Hepatocyte (in vitro differentiated cells): ENCODE data around the gene SNED1.

ENCODE experiments used
- EZH2 ChIP-seq: fragments of 200-600 bp; sonication (generic); IDR thresholded peaks from 2 replicates; pipeline ENCODE4 v1.6.1; 2016; ENCODE audit warnings: antibody characterized with exemption, mild to moderate bottlenecking, borderline replicate concordance
- EZH2phosphoT487 ChIP-seq: fragments of 200-600 bp; sonication (generic); IDR thresholded peaks from one replicate; pipeline ENCODE4 v1.6.1; 2018; ENCODE audit warnings: antibody characterized with exemption, mild to moderate bottlenecking, low read depth, moderate library complexity; ENCODE audit not compliant: unreplicated experiment, severe bottlenecking
- TF ChIP-seq, protein P1 (sequence below): fragments of 200-600 bp; sonication (generic); IDR thresholded peaks from 2 replicates; pipeline ENCODE4 v1.5.1; 2016; ENCODE audit warnings: antibody characterized with exemption, mild to moderate bottlenecking; ENCODE audit not compliant: poor library complexity

DNA sequence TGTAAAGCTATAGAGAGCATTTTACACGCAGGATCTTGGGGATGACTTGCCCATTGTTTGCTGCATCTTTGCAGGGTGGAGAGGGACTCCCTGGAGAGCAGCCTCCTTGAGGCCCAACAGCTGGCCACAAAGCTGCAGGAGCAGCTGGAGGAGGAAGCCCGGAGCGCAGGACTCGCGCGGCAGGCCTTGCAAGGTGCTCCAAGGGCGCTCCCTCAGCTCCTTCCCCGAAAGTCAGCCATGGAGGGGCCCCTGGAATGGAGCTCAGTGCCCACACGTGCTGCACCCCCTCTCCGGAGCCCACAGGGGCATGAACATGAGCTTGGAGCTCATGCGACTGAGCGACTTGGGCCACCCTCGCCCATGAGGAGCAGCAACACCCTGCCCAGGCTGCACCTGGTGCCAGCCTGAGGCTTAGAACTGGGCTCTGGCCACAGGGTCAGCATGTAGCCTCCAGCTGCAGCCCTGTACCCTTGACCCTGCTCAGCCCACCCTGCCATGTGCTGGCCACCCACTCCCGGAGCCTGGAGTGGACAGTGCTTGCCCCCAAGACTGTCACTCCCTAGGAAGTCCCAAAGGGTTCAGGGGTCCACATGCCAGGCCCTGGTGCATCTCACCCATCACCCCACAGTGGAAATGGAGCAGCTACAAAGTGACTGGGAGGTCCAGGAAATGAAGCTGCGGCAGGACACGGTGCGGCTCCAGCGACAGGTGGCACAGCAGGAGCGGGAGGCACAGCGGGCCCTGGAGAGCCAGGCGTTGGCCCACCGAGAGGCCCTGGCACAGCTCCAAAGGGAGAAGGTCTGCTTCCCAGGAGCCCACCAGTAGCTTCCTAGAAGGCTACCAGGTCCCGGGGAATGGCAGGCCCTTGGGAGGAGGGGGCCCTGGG, 49.3 kb upstream of the SNED1 start:
- TF ChIP-seq, protein P1, sequence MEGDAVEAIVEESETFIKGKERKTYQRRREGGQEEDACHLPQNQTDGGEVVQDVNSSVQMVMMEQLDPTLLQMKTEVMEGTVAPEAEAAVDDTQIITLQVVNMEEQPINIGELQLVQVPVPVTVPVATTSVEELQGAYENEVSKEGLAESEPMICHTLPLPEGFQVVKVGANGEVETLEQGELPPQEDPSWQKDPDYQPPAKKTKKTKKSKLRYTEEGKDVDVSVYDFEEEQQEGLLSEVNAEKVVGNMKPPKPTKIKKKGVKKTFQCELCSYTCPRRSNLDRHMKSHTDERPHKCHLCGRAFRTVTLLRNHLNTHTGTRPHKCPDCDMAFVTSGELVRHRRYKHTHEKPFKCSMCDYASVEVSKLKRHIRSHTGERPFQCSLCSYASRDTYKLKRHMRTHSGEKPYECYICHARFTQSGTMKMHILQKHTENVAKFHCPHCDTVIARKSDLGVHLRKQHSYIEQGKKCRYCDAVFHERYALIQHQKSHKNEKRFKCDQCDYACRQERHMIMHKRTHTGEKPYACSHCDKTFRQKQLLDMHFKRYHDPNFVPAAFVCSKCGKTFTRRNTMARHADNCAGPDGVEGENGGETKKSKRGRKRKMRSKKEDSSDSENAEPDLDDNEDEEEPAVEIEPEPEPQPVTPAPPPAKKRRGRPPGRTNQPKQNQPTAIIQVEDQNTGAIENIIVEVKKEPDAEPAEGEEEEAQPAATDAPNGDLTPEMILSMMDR: no peak
- TF ChIP-seq EZH2 (no peak), EZH2phosphoT487 (no peak)
